H1 (cell line): ENCODE data around the gene DPF1. TPM values are rescaled to one million over a fixed set of nuclear protein-coding genes. Genes with fewer than 3 reads are reported as not detected.

Source experiments
- CTCF ChIA-PET: fragments of 300-600 bp; sonication (Branson Sonifier 250); formaldehyde crosslinking; loops from one replicate; lab custom pipeline; 2021; ENCODE audit not compliant: partially characterized antibody; lab: Charles Lee
- POLR2A ChIA-PET: fragments of 300-600 bp; sonication (Branson Sonifier 250); formaldehyde crosslinking; loops from one replicate; lab custom pipeline; 2021; ENCODE audit warnings: inconsistent platforms; ENCODE audit not compliant: partially characterized antibody; lab: Charles Lee
- DNase-seq, 2 experiments: peaks; one replicate each; pipeline versions ENCODE4 v3.0.0 to v3.0.0-alpha.2; 2010 to 2022; ENCODE audit warnings: low spot score in 2 of 2, low read depth in 1 of 2, mixed read lengths in 1 of 2
- FAIRE-seq: peaks from 2 replicates; lab custom pipeline; 2011; peaks lifted over from hg19 to GRCh38; lab: Jason Lieb, UNC
- H2AFZ ChIP-seq: 2 replicates; pipeline ENCODE4 v1.8.1; 2012; ENCODE audit warnings: low read length, inconsistent platforms
- H2AK5ac ChIP-seq: 2 replicates; pipeline ENCODE4 v1.6.1; 2013; ENCODE audit warnings: low read depth, low read length
- H2BK120ac ChIP-seq: replicated peaks from 2 replicates; pipeline ENCODE3; 2013; ENCODE audit warnings: low read depth, low read length, inconsistent platforms
- H2BK12ac ChIP-seq: 2 replicates; pipeline ENCODE4 v1.6.1; 2013; ENCODE audit warnings: low read depth, low read length
- H2BK15ac ChIP-seq: 2 replicates; pipeline ENCODE4 v1.6.1; 2013; ENCODE audit warnings: low read length
- H2BK20ac ChIP-seq: 2 replicates; pipeline ENCODE4 v1.6.1; 2013; ENCODE audit warnings: low read length
- H2BK5ac ChIP-seq: 2 replicates; pipeline ENCODE4 v1.6.1; 2013; ENCODE audit warnings: low read depth, low read length
- H3K14ac ChIP-seq: 2 replicates; pipeline ENCODE4 v1.6.1; 2013; ENCODE audit warnings: inconsistent platforms; ENCODE audit not compliant: insufficient read length
- H3K18ac ChIP-seq: 2 replicates; pipeline ENCODE4 v1.6.1; 2013; ENCODE audit warnings: low read length; ENCODE audit errors: extremely low read depth
- H3K23ac ChIP-seq: 2 replicates; pipeline ENCODE4 v1.6.1; 2013; ENCODE audit warnings: inconsistent platforms; ENCODE audit not compliant: insufficient read length
- H3K23me2 ChIP-seq: 2 replicates; pipeline ENCODE4 v1.6.1; 2013; ENCODE audit warnings: low read depth, low read length
- H3K27ac ChIP-seq: 2 replicates; pipeline ENCODE4 v1.6.1; 2011; ENCODE audit warnings: low read depth, low read length, inconsistent platforms
- H3K27me3 ChIP-seq, 4 experiments: replicated peaks in 1 of 4; 1 replicate in 1 of 4; 2 replicates in 3 of 4; pipeline versions ENCODE4 v1.6.1 to v1.8.1; 2011 to 2013; ENCODE audit warnings: low read length in 3 of 4, mild to moderate bottlenecking in 3 of 4, inconsistent platforms in 2 of 4, mixed read lengths in 2 of 4, moderate library complexity in 1 of 4; ENCODE audit not compliant: control insufficient read depth in 3 of 4, insufficient read depth in 3 of 4; ENCODE audit errors: extremely low read depth in 1 of 4
- H3K36me3 ChIP-seq, 4 experiments: 2 replicates each; pipeline versions ENCODE4 v1.6.1 to v1.8.1; 2011 to 2013; ENCODE audit warnings: mild to moderate bottlenecking in 4 of 4, low read length in 3 of 4, moderate library complexity in 2 of 4, control low read depth in 1 of 4, inconsistent platforms in 1 of 4; ENCODE audit not compliant: insufficient read depth in 4 of 4, control insufficient read depth in 2 of 4
- H3K4ac ChIP-seq: replicated peaks from 2 replicates; pipeline ENCODE3; 2013; ENCODE audit warnings: low read length, low read depth, mixed read lengths, inconsistent platforms; ENCODE audit not compliant: insufficient read length
- H3K4me1 ChIP-seq, 4 experiments: replicated peaks in 1 of 4; 1 replicate in 1 of 4; 2 replicates in 3 of 4; pipeline versions ENCODE4 v1.6.1 to v1.8.1; 2011 to 2013; ENCODE audit warnings: low read length in 3 of 4, inconsistent platforms in 2 of 4, mixed read lengths in 1 of 4; ENCODE audit not compliant: insufficient read depth in 4 of 4, control insufficient read depth in 3 of 4
- H3K4me2 ChIP-seq, 2 experiments: 2 replicates each; pipeline versions ENCODE4 v1.6.1 to v1.8.1; 2011 to 2013; ENCODE audit warnings: low read depth in 2 of 2, low read length in 2 of 2, control low read depth in 1 of 2, inconsistent platforms in 1 of 2, mild to moderate bottlenecking in 1 of 2; ENCODE audit not compliant: insufficient read depth in 1 of 2
- H3K4me3 ChIP-seq, 4 experiments: fragments of 200-600, 300-600 bp in 1 of 4; sonication (generic), shearing (Covaris generic), sonication (Bioruptor Twin) in 1 of 4; 2 replicates each; pipeline versions ENCODE4 v1.5.1 to v1.8.1; 2011 to 2016; ENCODE audit warnings: low read length in 4 of 4, low read depth in 3 of 4, control low read depth in 2 of 4, inconsistent platforms in 2 of 4, mild to moderate bottlenecking in 2 of 4, mixed read lengths in 1 of 4, moderate library complexity in 1 of 4; ENCODE audit not compliant: insufficient read depth in 2 of 4; ENCODE audit errors: extremely low read depth in 1 of 4
- H3K56ac ChIP-seq: replicated peaks from 2 replicates; pipeline ENCODE3; 2013; ENCODE audit warnings: low read depth, mild to moderate bottlenecking, mixed read lengths, low read length, inconsistent platforms; ENCODE audit not compliant: insufficient read length
- H3K79me1 ChIP-seq: 2 replicates; pipeline ENCODE4 v1.6.1; 2013; ENCODE audit warnings: low read depth, low read length, control low read depth
- H3K79me2 ChIP-seq, 2 experiments: 2 replicates each; pipeline versions ENCODE4 v1.6.1 to v1.8.1; 2012 to 2013; ENCODE audit warnings: low read length in 2 of 2, mild to moderate bottlenecking in 2 of 2, inconsistent platforms in 1 of 2; ENCODE audit not compliant: insufficient read depth in 2 of 2, control insufficient read depth in 1 of 2
- H3K9ac ChIP-seq, 4 experiments: replicated peaks in 1 of 4; 1 replicate in 1 of 4; 2 replicates in 3 of 4; pipeline versions ENCODE4 v1.6.1 to v1.8.1; 2011 to 2013; ENCODE audit warnings: low read depth in 3 of 4, low read length in 3 of 4, control low read depth in 2 of 4, mild to moderate bottlenecking in 2 of 4, moderate library complexity in 2 of 4, inconsistent platforms in 1 of 4; ENCODE audit errors: extremely low read depth in 1 of 4
- H3K9me3 ChIP-seq, 2 experiments: 2 replicates each; pipeline versions ENCODE4 v1.6.1 to v1.8.1; 2012 to 2013; ENCODE audit warnings: mild to moderate bottlenecking in 2 of 2, moderate library complexity in 2 of 2, control low read depth in 1 of 2, inconsistent platforms in 1 of 2, low read depth in 1 of 2, low read length in 1 of 2, mixed read lengths in 1 of 2; ENCODE audit not compliant: insufficient read depth in 2 of 2
- H4K20me1 ChIP-seq, 2 experiments: replicated peaks in 1 of 2; 2 replicates each; pipeline versions ENCODE3 to v1.8.1; 2011 to 2013; ENCODE audit warnings: inconsistent platforms in 2 of 2, low read length in 2 of 2, mild to moderate bottlenecking in 1 of 2; ENCODE audit not compliant: insufficient read depth in 2 of 2, control insufficient read depth in 1 of 2
- H4K5ac ChIP-seq: 2 replicates; pipeline ENCODE4 v1.6.1; 2013; ENCODE audit warnings: low read length, low read depth, mixed read lengths, inconsistent platforms; ENCODE audit not compliant: insufficient read length
- H4K8ac ChIP-seq: 2 replicates; pipeline ENCODE4 v1.8.0; 2013; ENCODE audit warnings: mild to moderate bottlenecking, moderate library complexity, low read length, inconsistent platforms; ENCODE audit not compliant: insufficient read depth; ENCODE audit errors: extremely low read depth
- H4K91ac ChIP-seq: replicated peaks from 2 replicates; pipeline ENCODE3; 2013; ENCODE audit warnings: low read length, mixed read lengths, inconsistent platforms; ENCODE audit not compliant: insufficient read length
- CEBPB ChIP-seq: IDR thresholded peaks from 2 replicates; pipeline ENCODE4 v1.6.1; 2012; ENCODE audit warnings: low read depth, low read length
- CHD2 ChIP-seq: IDR thresholded peaks from 2 replicates; pipeline ENCODE4 v1.6.1; 2012; ENCODE audit warnings: low read length, improper control_type of control experiment
- CREB1 ChIP-seq: IDR thresholded peaks from 2 replicates; pipeline ENCODE4 v1.6.1; 2012; ENCODE audit warnings: inconsistent platforms
- EP300 ChIP-seq, 2 experiments: IDR thresholded peaks; 1 replicate in 1 of 2; 2 replicates in 1 of 2; pipeline ENCODE4 v1.6.1; 2011 to 2012; ENCODE audit warnings: low read depth in 2 of 2, low read length in 2 of 2, mild to moderate bottlenecking in 2 of 2, borderline replicate concordance in 1 of 2, inconsistent platforms in 1 of 2, moderate library complexity in 1 of 2
- GABPA ChIP-seq: IDR thresholded peaks from 2 replicates; pipeline ENCODE4 v1.6.1; 2011; ENCODE audit warnings: mild to moderate bottlenecking, low read length, moderate library complexity, borderline replicate concordance; ENCODE audit not compliant: insufficient read depth
- GTF2F1 ChIP-seq: IDR thresholded peaks from 2 replicates; pipeline ENCODE4 v1.6.1; 2012; ENCODE audit warnings: low read depth, low read length, improper control_type of control experiment, borderline replicate concordance
- NANOG ChIP-seq: IDR thresholded peaks from 2 replicates; pipeline ENCODE4 v1.6.1; 2011; ENCODE audit warnings: low read length, low read depth, mild to moderate bottlenecking, inconsistent platforms; ENCODE audit not compliant: insufficient read depth, poor library complexity, severe bottlenecking
- POU5F1 ChIP-seq: IDR thresholded peaks from 2 replicates; pipeline ENCODE4 v1.6.1; 2011; ENCODE audit warnings: low read depth, mild to moderate bottlenecking, low read length, moderate library complexity
- SP2 ChIP-seq: IDR thresholded peaks from 2 replicates; pipeline ENCODE4 v1.6.1; 2012; ENCODE audit warnings: mild to moderate bottlenecking, low read length, inconsistent platforms
- SUZ12 ChIP-seq: fragments of 200-600 bp; sonication (generic); IDR thresholded peaks from 2 replicates; pipeline ENCODE4 v1.6.1; 2012; ENCODE audit warnings: mild to moderate bottlenecking, inconsistent platforms, low read length, moderate library complexity, mixed read lengths
- TAF1 ChIP-seq: IDR thresholded peaks from 2 replicates; pipeline ENCODE4 v1.6.1; 2011; ENCODE audit warnings: mild to moderate bottlenecking, low read depth, low read length
- WGBS, 2 experiments: shearing (Covaris generic) in 1 of 2; methylation state at CpG; one replicate each; pipeline versions ENCODE4 v1.1.6 to v1.1.7; 2013 to 2015; ENCODE audit warnings: low lambda C conversion rate in 2 of 2, mixed read lengths in 2 of 2, inconsistent platforms in 1 of 2, low coverage in 1 of 2, missing lambda C conversion rate in 1 of 2; ENCODE audit not compliant: insufficient replicate concordance in 2 of 2, insufficient coverage in 1 of 2, insufficient read length in 1 of 2; ENCODE audit errors: extremely low coverage in 1 of 2, missing lambda C conversion rate in 1 of 2; 5-methylcytosine and 5-hydroxymethylcytosine counted together
- polyA plus RNA-seq, 7 experiments: library from polyadenylated mRNA; depleted of rRNA in 3 of 7; stranded (reverse) in 5 of 7; unstranded in 2 of 7; fragments of >200 nt in 5 of 7; fragments of 200-250 nt in 2 of 7; gene quantifications; 1 replicate in 5 of 7; 2 replicates in 1 of 7; 4 replicates in 1 of 7; pipeline versions ENCODE4 v1.2.1 to v1.2.3, GENCODE V29; 2011 to 2013; ENCODE audit warnings: missing spikeins in 2 of 7, mixed read lengths in 2 of 7
- total RNA-seq: library from RNA; stranded (reverse); fragmentation: NEBNext Ultra II Directional; extraction: Animal tissue kit (Norgen Biotek cat#: 25700); gene quantifications from 2 replicates; pipeline ENCODE4 v1.2.1, GENCODE V29; 2021
- TF ChIP-seq, protein P1 (sequence below), 3 experiments: IDR thresholded peaks; 1 replicate in 2 of 3; 2 replicates in 1 of 3; pipeline versions ENCODE4 v1.5.1 to v1.6.1; 2011; ENCODE audit warnings: low read length in 3 of 3, mild to moderate bottlenecking in 3 of 3, inconsistent platforms in 2 of 3, low read depth in 1 of 3, moderate library complexity in 1 of 3; ENCODE audit not compliant: insufficient read depth in 1 of 3; ENCODE audit errors: control extremely low read depth in 1 of 3

DPF1 gene
- total and polyA plus RNA-seq, 2 of the 8 experiments (the other 6 are each of a cell fraction or from before 2014, with no cell fraction given) = 12.9 to 15.6 TPM

GRCh38 chr19:38247126-38247525, 23.1 kb upstream of the DPF1 start:
- Histone ChIP-seq H3K56ac (no peak overlapping the region), H4K91ac (no peak overlapping the region), H3K27me3 (no peaks in the 10 kb centered on the region; a peak in 2 of 7 replicates), H3K4ac (no peak overlapping the region), H2BK15ac (no peak overlapping the region), H3K9me3 (no peaks in the 10 kb centered on the region), H2BK20ac (0 out of 2 replicates have a peak overlapping the region, but pooled peaks have one; percentile 6), H3K23me2 (peaks cover 5% of the 10 kb centered on the region; the same call in 1 of the 2 replicates), H3K79me2 (no peaks in the 10 kb centered on the region), H3K4me2 (no peak overlapping the region), H3K36me3 (no peaks in the 10 kb centered on the region), H3K23ac (no peak overlapping the region), H2BK12ac (no peak overlapping the region), H3K27ac (no peak overlapping the region), H2BK120ac (no peak overlapping the region), H4K5ac (no peak overlapping the region), H4K20me1 (no peaks in the 10 kb centered on the region), H2AFZ (no peak overlapping the region), H3K18ac (no peak overlapping the region), H4K8ac (no peak overlapping the region), H3K4me1 (peaks cover 4 to 20% (median 12%) of the 10 kb centered on the region in 4 experiments), H3K4me3 (no peak overlapping the region), H2BK5ac (no peak overlapping the region), H3K9ac (no peak overlapping the region), H2AK5ac (no peak overlapping the region), H3K14ac (no peak overlapping the region), H3K79me1 (no peaks in the 10 kb centered on the region)
- ChIA-PET POLR2A (interaction anchor here (1.3 to 1.5 kb wide), 3 partner anchors 8 to 17 kb away, joined by 3 to 4 read pairs (median 4); partner anchors contain the start of gene SPINT2), CTCF (interaction anchor here (1.2 to 9.5 kb wide), 7 partner anchors 9 to 86 kb away, joined by 3 to 124 read pairs (median 45); partner anchors contain the start of genes CATSPERG, KCNK6 and PPP1R14A)
- FAIRE-seq (no peak), DNase-seq (no peak)
- 94% methylated on average over 3 of the region's 5 CpGs; no CpG with 5 or more reads in 1 of the 2 experiments for WGBS, 2 experiments
- TF ChIP-seq CREB1 (no peak), CEBPB (no peak), GTF2F1 (no peak), POU5F1 (no peak), CHD2 (no peak), GABPA (no peak), TAF1 (no peak), SUZ12 (no peak), EP300 (IDR thresholded peaks at IDR 0.05; ENCODE audit: borderline replicate concordance in 1 of 2, low read depth in 2 of 2, low read length in 2 of 2) (no peak), SP2 (no peak), NANOG (no peak)
- TF ChIP-seq, protein P1, sequence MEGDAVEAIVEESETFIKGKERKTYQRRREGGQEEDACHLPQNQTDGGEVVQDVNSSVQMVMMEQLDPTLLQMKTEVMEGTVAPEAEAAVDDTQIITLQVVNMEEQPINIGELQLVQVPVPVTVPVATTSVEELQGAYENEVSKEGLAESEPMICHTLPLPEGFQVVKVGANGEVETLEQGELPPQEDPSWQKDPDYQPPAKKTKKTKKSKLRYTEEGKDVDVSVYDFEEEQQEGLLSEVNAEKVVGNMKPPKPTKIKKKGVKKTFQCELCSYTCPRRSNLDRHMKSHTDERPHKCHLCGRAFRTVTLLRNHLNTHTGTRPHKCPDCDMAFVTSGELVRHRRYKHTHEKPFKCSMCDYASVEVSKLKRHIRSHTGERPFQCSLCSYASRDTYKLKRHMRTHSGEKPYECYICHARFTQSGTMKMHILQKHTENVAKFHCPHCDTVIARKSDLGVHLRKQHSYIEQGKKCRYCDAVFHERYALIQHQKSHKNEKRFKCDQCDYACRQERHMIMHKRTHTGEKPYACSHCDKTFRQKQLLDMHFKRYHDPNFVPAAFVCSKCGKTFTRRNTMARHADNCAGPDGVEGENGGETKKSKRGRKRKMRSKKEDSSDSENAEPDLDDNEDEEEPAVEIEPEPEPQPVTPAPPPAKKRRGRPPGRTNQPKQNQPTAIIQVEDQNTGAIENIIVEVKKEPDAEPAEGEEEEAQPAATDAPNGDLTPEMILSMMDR (IDR thresholded peaks at IDR 0.05; ENCODE audit: control extremely low read depth in 1 of 3, insufficient read depth in 1 of 3, low read depth in 1 of 3, low read length in 3 of 3) = no peak
